Keratinocyte (primary cell): Measurements from ENCODE around the gene MMAB.

Source experiments
- EZH2 ChIP-seq: IDR thresholded peaks from one replicate; pipeline ENCODE4 v1.6.1; 2012; ENCODE audit warnings: inconsistent platforms, mild to moderate bottlenecking, low read length, moderate library complexity
- TF ChIP-seq, protein P1 (sequence below), 3 experiments: IDR thresholded peaks in 1 of 3; conservative IDR thresholded peaks in 1 of 3; optimal IDR thresholded peaks in 1 of 3; 2 replicates in 2 of 3; 3 replicates in 1 of 3; pipeline versions ENCODE3 to v1.5.1; 2011; ENCODE audit warnings: low read length in 3 of 3, mild to moderate bottlenecking in 3 of 3, moderate library complexity in 2 of 3, control low read depth in 1 of 3, inconsistent platforms in 1 of 3; ENCODE audit not compliant: insufficient read depth in 2 of 3; ENCODE audit errors: extremely low read depth in 1 of 3

DNA sequence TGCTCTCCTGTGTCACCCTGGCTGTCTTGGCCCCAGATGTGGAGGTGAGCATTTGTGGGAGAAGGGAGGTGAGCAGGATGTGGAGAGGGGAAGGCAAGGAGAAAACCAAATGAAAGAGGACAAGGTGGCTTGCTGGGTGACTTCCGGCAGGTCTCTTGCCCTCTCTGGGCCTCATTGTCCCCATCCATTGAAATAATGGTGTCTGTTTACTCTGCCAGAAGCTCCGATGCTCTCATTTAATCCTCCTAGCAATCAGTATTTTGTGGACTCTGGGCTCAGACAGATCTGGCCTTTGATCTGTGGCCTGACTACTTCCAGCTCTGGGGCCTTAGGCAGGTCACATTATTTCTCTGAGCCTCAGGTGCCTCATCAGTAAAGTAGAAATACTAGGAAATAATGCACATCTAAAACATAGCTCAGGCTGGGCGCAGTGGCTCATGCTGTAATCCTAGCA is 30.9 kb upstream of the MMAB start:
- no peak for TF ChIP-seq EZH2
- TF ChIP-seq, protein P1, sequence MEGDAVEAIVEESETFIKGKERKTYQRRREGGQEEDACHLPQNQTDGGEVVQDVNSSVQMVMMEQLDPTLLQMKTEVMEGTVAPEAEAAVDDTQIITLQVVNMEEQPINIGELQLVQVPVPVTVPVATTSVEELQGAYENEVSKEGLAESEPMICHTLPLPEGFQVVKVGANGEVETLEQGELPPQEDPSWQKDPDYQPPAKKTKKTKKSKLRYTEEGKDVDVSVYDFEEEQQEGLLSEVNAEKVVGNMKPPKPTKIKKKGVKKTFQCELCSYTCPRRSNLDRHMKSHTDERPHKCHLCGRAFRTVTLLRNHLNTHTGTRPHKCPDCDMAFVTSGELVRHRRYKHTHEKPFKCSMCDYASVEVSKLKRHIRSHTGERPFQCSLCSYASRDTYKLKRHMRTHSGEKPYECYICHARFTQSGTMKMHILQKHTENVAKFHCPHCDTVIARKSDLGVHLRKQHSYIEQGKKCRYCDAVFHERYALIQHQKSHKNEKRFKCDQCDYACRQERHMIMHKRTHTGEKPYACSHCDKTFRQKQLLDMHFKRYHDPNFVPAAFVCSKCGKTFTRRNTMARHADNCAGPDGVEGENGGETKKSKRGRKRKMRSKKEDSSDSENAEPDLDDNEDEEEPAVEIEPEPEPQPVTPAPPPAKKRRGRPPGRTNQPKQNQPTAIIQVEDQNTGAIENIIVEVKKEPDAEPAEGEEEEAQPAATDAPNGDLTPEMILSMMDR (optimal IDR thresholded peaks at IDR 0.05 in 1 of 3, IDR thresholded peaks at IDR 0.05 in 1 of 3, conservative IDR thresholded peaks at IDR 0.05 in 1 of 3; ENCODE audit: extremely low read depth in 1 of 3, insufficient read depth in 2 of 3, low read length in 3 of 3), result no peak
